Measurements from ENCODE around the gene STEAP3.

The STEAP3 gene

GRCh38 chr2:119181391-119181790 is 42.2 kb upstream of the STEAP3 start:
- WGBS, 2 experiments: 94 to 95% methylated on average over 10 of the region's 10 CpGs
- H3K4me1 ChIP-seq (ENCODE audit: control insufficient read depth, insufficient read depth, low read length): no peaks in the 10 kb centered on the region
- H3K27ac ChIP-seq (ENCODE audit: insufficient read depth, low read depth, low read length, poor library complexity, severe bottlenecking): no peak overlapping the region
- no peaks in the 10 kb centered on the region for H3K36me3 ChIP-seq (ENCODE audit: control insufficient read depth, insufficient read depth, low read length)
- no peaks in the 10 kb centered on the region for H3K27me3 ChIP-seq (ENCODE audit: control insufficient read depth, insufficient read depth, low read length, poor library complexity, severe bottlenecking)
- no peak overlapping the region for H3K4me3 ChIP-seq (ENCODE audit: insufficient read depth, low read depth, low read length)
- no peaks in the 10 kb centered on the region for H3K9me3 ChIP-seq (ENCODE audit: control insufficient read depth, low read length)

GRCh38 chr2:119181791-119182445 is 41.7 kb upstream of the STEAP3 start:
- no peak overlapping the region for H3K4me3 ChIP-seq (ENCODE audit: insufficient read depth, low read depth, low read length)
- no peak overlapping the region for H3K27ac ChIP-seq (ENCODE audit: insufficient read depth, low read depth, low read length, poor library complexity, severe bottlenecking)
- WGBS, 2 experiments: 86 to 88% methylated on average over 13 of the region's 13 CpGs
- H3K9me3 ChIP-seq (ENCODE audit: control insufficient read depth, low read length): no peaks in the 10 kb centered on the region
- H3K4me1 ChIP-seq (ENCODE audit: control insufficient read depth, insufficient read depth, low read length): no peaks in the 10 kb centered on the region
- H3K27me3 ChIP-seq (ENCODE audit: control insufficient read depth, insufficient read depth, low read length, poor library complexity, severe bottlenecking): no peaks in the 10 kb centered on the region
- H3K36me3 ChIP-seq (ENCODE audit: control insufficient read depth, insufficient read depth, low read length): no peaks in the 10 kb centered on the region

- Histone ChIP-seq H3K9me3 (ENCODE audit: control insufficient read depth, low read length) (no peaks in the 10 kb centered on the region), H3K4me3 (ENCODE audit: insufficient read depth, low read depth, low read length) (no peak overlapping the region), H3K27ac (ENCODE audit: insufficient read depth, low read depth, low read length, poor library complexity, severe bottlenecking) (no peak overlapping the region), H3K4me1 (ENCODE audit: control insufficient read depth, insufficient read depth, low read length) (no peaks in the 10 kb centered on the region), H3K36me3 (ENCODE audit: control insufficient read depth, insufficient read depth, low read length) (no peaks in the 10 kb centered on the region), H3K27me3 (ENCODE audit: control insufficient read depth, insufficient read depth, low read length, poor library complexity, severe bottlenecking) (no peaks in the 10 kb centered on the region)
- 92 to 97% methylated on average over 7 of the region's 7 CpGs for WGBS, 2 experiments
These were observed 39.1 kb upstream of the STEAP3 start for GRCh38 chr2:119184512-119184911.

GRCh38 chr2:119190321-119191111 is 33.1 kb upstream of the STEAP3 start:
- Histone ChIP-seq H3K36me3 (ENCODE audit: control insufficient read depth, insufficient read depth, low read length) (no peaks in the 10 kb centered on the region), H3K27ac (ENCODE audit: insufficient read depth, low read depth, low read length, poor library complexity, severe bottlenecking) (no peak overlapping the region), H3K9me3 (ENCODE audit: control insufficient read depth, low read length) (no peaks in the 10 kb centered on the region), H3K4me3 (ENCODE audit: insufficient read depth, low read depth, low read length) (no peak overlapping the region), H3K27me3 (ENCODE audit: control insufficient read depth, insufficient read depth, low read length, poor library complexity, severe bottlenecking) (no peaks in the 10 kb centered on the region), H3K4me1 (ENCODE audit: control insufficient read depth, insufficient read depth, low read length) (no peaks in the 10 kb centered on the region)
- WGBS, 2 experiments: 80 to 83% methylated on average over 8 of the region's 8 CpGs

- Histone ChIP-seq H3K27me3 (ENCODE audit: control insufficient read depth, insufficient read depth, low read length, poor library complexity, severe bottlenecking) (no peaks in the 10 kb centered on the region), H3K4me1 (ENCODE audit: control insufficient read depth, insufficient read depth, low read length) (no peaks in the 10 kb centered on the region), H3K36me3 (ENCODE audit: control insufficient read depth, insufficient read depth, low read length) (no peaks in the 10 kb centered on the region), H3K4me3 (ENCODE audit: insufficient read depth, low read depth, low read length) (no peak overlapping the region), H3K9me3 (ENCODE audit: control insufficient read depth, low read length) (no peaks in the 10 kb centered on the region), H3K27ac (ENCODE audit: insufficient read depth, low read depth, low read length, poor library complexity, severe bottlenecking) (no peak overlapping the region)
- WGBS, 2 experiments: 72% methylated on average over 5 of the region's 6 CpGs
These were observed 30.7 kb upstream of the STEAP3 start for GRCh38 chr2:119192893-119193292.

- Histone ChIP-seq H3K4me1 (ENCODE audit: control insufficient read depth, insufficient read depth, low read length) (no peaks in the 10 kb centered on the region), H3K36me3 (ENCODE audit: control insufficient read depth, insufficient read depth, low read length) (no peaks in the 10 kb centered on the region), H3K27ac (ENCODE audit: insufficient read depth, low read depth, low read length, poor library complexity, severe bottlenecking) (no peak overlapping the region), H3K9me3 (ENCODE audit: control insufficient read depth, low read length) (no peaks in the 10 kb centered on the region), H3K27me3 (ENCODE audit: control insufficient read depth, insufficient read depth, low read length, poor library complexity, severe bottlenecking) (no peaks in the 10 kb centered on the region), H3K4me3 (ENCODE audit: insufficient read depth, low read depth, low read length) (no peak overlapping the region)
- 90 to 92% methylated on average over 5 of the region's 5 CpGs for WGBS, 2 experiments
These were observed 28.6 kb upstream of the STEAP3 start for GRCh38 chr2:119195001-119195400.

GRCh38 chr2:119195887-119196286 is 27.7 kb upstream of the STEAP3 start:
- no peaks in the 10 kb centered on the region for H3K27me3 ChIP-seq (ENCODE audit: control insufficient read depth, insufficient read depth, low read length, poor library complexity, severe bottlenecking)
- H3K9me3 ChIP-seq (ENCODE audit: control insufficient read depth, low read length): no peaks in the 10 kb centered on the region
- no peaks in the 10 kb centered on the region for H3K36me3 ChIP-seq (ENCODE audit: control insufficient read depth, insufficient read depth, low read length)
- no peaks in the 10 kb centered on the region for H3K4me1 ChIP-seq (ENCODE audit: control insufficient read depth, insufficient read depth, low read length)
- WGBS, 2 experiments: 25 to 28% methylated on average over 2 of the region's 2 CpGs
- H3K4me3 ChIP-seq (ENCODE audit: insufficient read depth, low read depth, low read length): no peak overlapping the region
- H3K27ac ChIP-seq (ENCODE audit: insufficient read depth, low read depth, low read length, poor library complexity, severe bottlenecking): no peak overlapping the region

GRCh38 chr2:119196301-119197125 is 27.1 kb upstream of the STEAP3 start:
- H3K27ac ChIP-seq (ENCODE audit: insufficient read depth, low read depth, low read length, poor library complexity, severe bottlenecking): no peak overlapping the region
- H3K4me3 ChIP-seq (ENCODE audit: insufficient read depth, low read depth, low read length): no peak overlapping the region
- H3K27me3 ChIP-seq (ENCODE audit: control insufficient read depth, insufficient read depth, low read length, poor library complexity, severe bottlenecking): no peaks in the 10 kb centered on the region
- no peaks in the 10 kb centered on the region for H3K9me3 ChIP-seq (ENCODE audit: control insufficient read depth, low read length)
- H3K4me1 ChIP-seq (ENCODE audit: control insufficient read depth, insufficient read depth, low read length): no peaks in the 10 kb centered on the region
- H3K36me3 ChIP-seq (ENCODE audit: control insufficient read depth, insufficient read depth, low read length): no peaks in the 10 kb centered on the region
- 16 to 23% methylated on average over 6 to 7 of the region's 7 CpGs for WGBS, 2 experiments

GRCh38 chr2:119197126-119197405 is 26.6 kb upstream of the STEAP3 start:
- Histone ChIP-seq H3K4me1 (ENCODE audit: control insufficient read depth, insufficient read depth, low read length) (no peaks in the 10 kb centered on the region), H3K4me3 (ENCODE audit: insufficient read depth, low read depth, low read length) (no peak overlapping the region), H3K27ac (ENCODE audit: insufficient read depth, low read depth, low read length, poor library complexity, severe bottlenecking) (no peak overlapping the region), H3K27me3 (ENCODE audit: control insufficient read depth, insufficient read depth, low read length, poor library complexity, severe bottlenecking) (no peaks in the 10 kb centered on the region), H3K36me3 (ENCODE audit: control insufficient read depth, insufficient read depth, low read length) (no peaks in the 10 kb centered on the region), H3K9me3 (ENCODE audit: control insufficient read depth, low read length) (no peaks in the 10 kb centered on the region)

- Histone ChIP-seq H3K27ac (ENCODE audit: insufficient read depth, low read depth, low read length, poor library complexity, severe bottlenecking) (no peak overlapping the region), H3K9me3 (ENCODE audit: control insufficient read depth, low read length) (no peaks in the 10 kb centered on the region), H3K4me3 (ENCODE audit: insufficient read depth, low read depth, low read length) (no peak overlapping the region), H3K4me1 (ENCODE audit: control insufficient read depth, insufficient read depth, low read length) (no peaks in the 10 kb centered on the region), H3K27me3 (ENCODE audit: control insufficient read depth, insufficient read depth, low read length, poor library complexity, severe bottlenecking) (no peaks in the 10 kb centered on the region), H3K36me3 (ENCODE audit: control insufficient read depth, insufficient read depth, low read length) (no peaks in the 10 kb centered on the region)
- WGBS, 2 experiments: 85 to 86% methylated on average over 10 of the region's 10 CpGs
These were observed 25.9 kb upstream of the STEAP3 start for GRCh38 chr2:119197529-119198239.

Measured in ectodermal cell (in vitro differentiated cells).